Trophoblast cell (in vitro differentiated cells and primary cell): Measurements from ENCODE around the gene FRMD4A.
"Not testable (repeated sequence)": the region's sequence is repeated elsewhere in the genome, so short reads cannot be mapped to it uniquely, and the experiment has no call there.

ENCODE experiments used
- DNase-seq, 2 donors: peaks; one replicate each; pipeline ENCODE4 v3.0.0-alpha.2; 2016
- H2AFZ ChIP-seq: 2 replicates; pipeline ENCODE4 v1.6.1; 2013; ENCODE audit warnings: low read length, moderate library complexity, mild to moderate bottlenecking; ENCODE audit not compliant: insufficient read depth, poor library complexity
- H2AK5ac ChIP-seq: 2 replicates; pipeline ENCODE4 v1.6.1; 2013; ENCODE audit warnings: mild to moderate bottlenecking, low read length
- H2BK120ac ChIP-seq: 2 replicates; pipeline ENCODE4 v1.6.1; 2013; ENCODE audit warnings: low read length, mild to moderate bottlenecking, moderate library complexity; ENCODE audit not compliant: insufficient read depth, poor library complexity
- H2BK12ac ChIP-seq: 2 replicates; pipeline ENCODE4 v1.6.1; 2013; ENCODE audit warnings: mild to moderate bottlenecking, low read length, moderate library complexity
- H2BK5ac ChIP-seq: 2 replicates; pipeline ENCODE4 v1.6.1; 2013; ENCODE audit warnings: low read length, low read depth, moderate library complexity, mild to moderate bottlenecking; ENCODE audit not compliant: poor library complexity
- H3K14ac ChIP-seq: 2 replicates; pipeline ENCODE4 v1.6.1; 2013; ENCODE audit warnings: mild to moderate bottlenecking, low read length
- H3K18ac ChIP-seq: 2 replicates; pipeline ENCODE4 v1.6.1; 2013; ENCODE audit warnings: mild to moderate bottlenecking, low read length
- H3K23ac ChIP-seq: 2 replicates; pipeline ENCODE4 v1.6.1; 2013; ENCODE audit warnings: low read length
- H3K27ac ChIP-seq: 2 replicates; pipeline ENCODE4 v1.5.1; 2013; ENCODE audit warnings: low read depth, mild to moderate bottlenecking, inconsistent platforms, low read length, moderate library complexity
- H3K27me3 ChIP-seq: 2 replicates; pipeline ENCODE4 v1.6.1; 2013; ENCODE audit warnings: inconsistent platforms, mild to moderate bottlenecking, low read length, moderate library complexity; ENCODE audit not compliant: insufficient read depth
- H3K36me3 ChIP-seq, 2 experiments: 1 replicate in 1 of 2; 2 replicates in 1 of 2; pipeline ENCODE4 v1.6.1; 2013; ENCODE audit warnings: low read length in 2 of 2, mild to moderate bottlenecking in 2 of 2, moderate library complexity in 1 of 2; ENCODE audit not compliant: insufficient read depth in 2 of 2, control insufficient read depth in 1 of 2
- H3K4ac ChIP-seq: 2 replicates; pipeline ENCODE4 v1.6.1; 2013; ENCODE audit warnings: low read depth, mild to moderate bottlenecking, low read length, moderate library complexity
- H3K4me1 ChIP-seq, 2 experiments: 1 replicate in 1 of 2; 2 replicates in 1 of 2; pipeline ENCODE4 v1.6.1; 2013; ENCODE audit warnings: low read length in 2 of 2, mild to moderate bottlenecking in 2 of 2, moderate library complexity in 1 of 2; ENCODE audit not compliant: insufficient read depth in 2 of 2, control insufficient read depth in 1 of 2
- H3K4me2 ChIP-seq: 2 replicates; pipeline ENCODE4 v1.6.1; 2013; ENCODE audit warnings: inconsistent platforms, mild to moderate bottlenecking, low read length, moderate library complexity
- H3K4me3 ChIP-seq: 2 replicates; pipeline ENCODE4 v1.5.1; 2013; ENCODE audit warnings: mild to moderate bottlenecking, low read depth, low read length, inconsistent platforms
- H3K79me1 ChIP-seq: one replicate; pipeline ENCODE4 v1.6.1; 2013; ENCODE audit warnings: low read length
- H3K79me2 ChIP-seq: 2 replicates; pipeline ENCODE4 v1.6.1; 2013; ENCODE audit warnings: low read length, mild to moderate bottlenecking; ENCODE audit not compliant: control insufficient read depth, insufficient read depth, poor library complexity
- H3K9ac ChIP-seq: 2 replicates; pipeline ENCODE4 v1.6.1; 2013; ENCODE audit warnings: mild to moderate bottlenecking, low read length
- H3K9me3 ChIP-seq: 2 replicates; pipeline ENCODE4 v1.6.1; 2013; ENCODE audit warnings: low read depth, mild to moderate bottlenecking, control low read depth, inconsistent platforms, low read length; ENCODE audit not compliant: insufficient read depth
- H4K12ac ChIP-seq: 2 replicates; pipeline ENCODE4 v1.6.1; 2013; ENCODE audit warnings: low read depth, mild to moderate bottlenecking, low read length, moderate library complexity
- H4K8ac ChIP-seq: 2 replicates; pipeline ENCODE4 v1.6.1; 2013; ENCODE audit warnings: low read depth, mild to moderate bottlenecking, low read length, moderate library complexity
- H4K91ac ChIP-seq: one replicate; pipeline ENCODE4 v1.6.1; 2013; ENCODE audit warnings: low read depth, mild to moderate bottlenecking, low read length, moderate library complexity
- WGBS: extraction: QIAGEN DNeasy Blood & Tissue Kit; methylation state at CpG from one replicate; pipeline ENCODE4 v1.1.7; 2013; ENCODE audit warnings: missing lambda C conversion rate; ENCODE audit not compliant: insufficient read length, insufficient coverage; ENCODE audit errors: extremely low coverage; 5-methylcytosine and 5-hydroxymethylcytosine counted together

Gene FRMD4A

GRCh38 chr10:13922586-13922985 is 408.1 kb downstream of the FRMD4A start:
- Histone ChIP-seq H3K18ac (no peak overlapping the region), H3K79me1 (no peaks in the 10 kb centered on the region), H3K4me3 (no peak overlapping the region), H2AFZ (no peak overlapping the region), H4K12ac (no peak overlapping the region), H3K4me1 (peaks cover 0 to 2% of the 10 kb centered on the region in 2 experiments), H3K9ac (no peak overlapping the region), H3K4ac (no peak overlapping the region), H3K4me2 (no peak overlapping the region), H3K27ac (no peak overlapping the region), H4K91ac (no peak overlapping the region), H3K27me3 (no peaks in the 10 kb centered on the region), H2BK120ac (no peak overlapping the region), H3K14ac (no peak overlapping the region), H4K8ac (no peak overlapping the region), H2AK5ac (no peak overlapping the region), H2BK5ac (no peak overlapping the region), H3K36me3 (no peaks in the 10 kb centered on the region), H2BK12ac (no peak overlapping the region), H3K79me2 (no peaks in the 10 kb centered on the region), H3K23ac (no peak overlapping the region), H3K9me3 (no peaks in the 10 kb centered on the region)
- DNase-seq = peak in 1 of 2 donors; percentile 71
- no CpG with 5 or more reads among the region's 1 CpG for WGBS

- Histone ChIP-seq H2AK5ac (no peak overlapping the region), H3K9me3 (no peaks in the 10 kb centered on the region), H3K36me3 (no peaks in the 10 kb centered on the region), H3K9ac (no peak overlapping the region), H4K91ac (no peak overlapping the region), H4K12ac (no peak overlapping the region), H3K79me1 (no peaks in the 10 kb centered on the region), H2BK12ac (no peak overlapping the region), H3K4me3 (no peak overlapping the region), H3K4me1 (peaks cover 0 to 2% of the 10 kb centered on the region in 2 experiments), H3K4me2 (no peak overlapping the region), H3K18ac (no peak overlapping the region), H4K8ac (no peak overlapping the region), H2AFZ (no peak overlapping the region), H3K79me2 (no peaks in the 10 kb centered on the region), H2BK5ac (no peak overlapping the region), H3K27me3 (no peaks in the 10 kb centered on the region), H3K27ac (no peak overlapping the region), H3K23ac (no peak overlapping the region), H3K4ac (no peak overlapping the region), H3K14ac (no peak overlapping the region), H2BK120ac (no peak overlapping the region)
- no CpG with 5 or more reads among the region's 3 CpGs for WGBS
- peak; percentile 67 to 78 for DNase-seq
Observed at GRCh38 chr10:13921941-13922340, 408.8 kb downstream of the FRMD4A start.

GRCh38 chr10:13921131-13921530 is 409.6 kb downstream of the FRMD4A start:
- not testable (repeated sequence) for H3K14ac ChIP-seq, H3K79me2 ChIP-seq, H3K27ac ChIP-seq, H3K79me1 ChIP-seq, H3K4me2 ChIP-seq, H3K9me3 ChIP-seq, H3K9ac ChIP-seq, H2AK5ac ChIP-seq, H3K23ac ChIP-seq, H2BK120ac ChIP-seq, H4K91ac ChIP-seq, H2AFZ ChIP-seq, H4K12ac ChIP-seq, H3K4me1 ChIP-seq, H2BK5ac ChIP-seq, H2BK12ac ChIP-seq, H3K4me3 ChIP-seq, H3K18ac ChIP-seq, H3K36me3 ChIP-seq, H3K27me3 ChIP-seq, H3K4ac ChIP-seq, H4K8ac ChIP-seq, DNase-seq
- no CpG with 5 or more reads among the region's 3 CpGs for WGBS

- WGBS = no CpG with 5 or more reads among the region's 3 CpGs
Observed at GRCh38 chr10:13920465-13920864, 410.3 kb downstream of the FRMD4A start.

More at GRCh38 chr10:13920465-13920864, 410.3 kb downstream of the FRMD4A start:
- H2BK12ac ChIP-seq = no peak overlapping the region
- H3K4ac ChIP-seq = no peak overlapping the region
- H4K91ac ChIP-seq = no peak overlapping the region
- DNase-seq = no peak
- no peaks in the 10 kb centered on the region for H3K27me3 ChIP-seq
- H3K14ac ChIP-seq = no peak overlapping the region
- no peaks in the 10 kb centered on the region for H3K79me1 ChIP-seq
- no peak overlapping the region for H4K8ac ChIP-seq
- no peak overlapping the region for H2BK5ac ChIP-seq
- no peak overlapping the region for H4K12ac ChIP-seq
- peaks cover 7 to 9% of the 10 kb centered on the region in 2 experiments for H3K4me1 ChIP-seq
- no peak overlapping the region for H2BK120ac ChIP-seq
- H3K4me2 ChIP-seq = no peak overlapping the region
- no peak overlapping the region for H3K4me3 ChIP-seq
- no peaks in the 10 kb centered on the region for H3K9me3 ChIP-seq
- no peak overlapping the region for H3K18ac ChIP-seq
- no peak overlapping the region for H2AK5ac ChIP-seq
- no peak overlapping the region for H3K27ac ChIP-seq
- no peaks in the 10 kb centered on the region for H3K36me3 ChIP-seq
- H3K9ac ChIP-seq = no peak overlapping the region
- no peak overlapping the region for H2AFZ ChIP-seq
- no peak overlapping the region for H3K23ac ChIP-seq
- no peaks in the 10 kb centered on the region for H3K79me2 ChIP-seq
